Kidney epithelial cell (primary cell): Measurements from ENCODE around the gene C10orf90. TPM values are rescaled to one million over a fixed set of nuclear protein-coding genes. Genes with fewer than 3 reads are reported as not detected.

Source experiments
- DNase-seq: peaks from one replicate; pipeline ENCODE4 v3.0.0-alpha.2; 2010; ENCODE audit warnings: low read depth
- H3K27me3 ChIP-seq: 2 replicates; pipeline ENCODE4 v1.6.0; 2011; ENCODE audit warnings: low read length; ENCODE audit not compliant: control insufficient read depth, insufficient read depth
- H3K36me3 ChIP-seq: 2 replicates; pipeline ENCODE4 v1.5.1; 2011; ENCODE audit warnings: low read length; ENCODE audit not compliant: control insufficient read depth, insufficient read depth
- H3K4me3 ChIP-seq: 2 replicates; pipeline ENCODE4 v1.5.1; 2011; ENCODE audit warnings: low read depth, mild to moderate bottlenecking, control low read depth, low read length
- CTCF ChIP-seq: IDR thresholded peaks from 2 replicates; pipeline ENCODE4 v1.5.1; 2011; ENCODE audit warnings: mild to moderate bottlenecking, moderate library complexity, low read length, control low read depth, inconsistent platforms; ENCODE audit not compliant: insufficient read depth, poor library complexity, severe bottlenecking
- total RNA-seq: library from RNA; depleted of rRNA; stranded (reverse); fragments of >200 nt; gene quantifications from 2 replicates; pipeline ENCODE4 v1.2.3, GENCODE V29; 2015

Gene C10orf90
- total RNA-seq, 1 donor from 2014 or later = not detected

GRCh38 chr10:126461289-126461940 is 209.1 kb downstream of the C10orf90 start:
- Histone ChIP-seq H3K36me3 (no peaks in the 10 kb centered on the region), H3K4me3 (no peak overlapping the region), H3K27me3 (no peaks in the 10 kb centered on the region)
- DNase-seq = no peak
- no peak for TF ChIP-seq CTCF

- no peak overlapping the region for H3K4me3 ChIP-seq
- DNase-seq = peak; percentile 91
- H3K36me3 ChIP-seq = no peaks in the 10 kb centered on the region
- no peak for TF ChIP-seq CTCF
- no peaks in the 10 kb centered on the region for H3K27me3 ChIP-seq
Measured at GRCh38 chr10:126459878-126460481, 210.5 kb downstream of the C10orf90 start.

- H3K4me3 ChIP-seq = no peak overlapping the region
- TF ChIP-seq CTCF = peak; percentile 7
- no peaks in the 10 kb centered on the region for H3K27me3 ChIP-seq
- no peaks in the 10 kb centered on the region for H3K36me3 ChIP-seq
- DNase-seq = no peak
Measured at GRCh38 chr10:126459032-126459831, 211.3 kb downstream of the C10orf90 start.

GRCh38 chr10:126458466-126458865 is 212.0 kb downstream of the C10orf90 start:
- no peak for DNase-seq

GRCh38 chr10:126456632-126457031 is 213.9 kb downstream of the C10orf90 start:
- Histone ChIP-seq H3K27me3 (peaks cover 2% of the 10 kb centered on the region), H3K36me3 (no peaks in the 10 kb centered on the region), H3K4me3 (no peak overlapping the region)
- DNase-seq = no peak
- TF ChIP-seq CTCF = no peak

More at GRCh38 chr10:126458466-126458865, 212.0 kb downstream of the C10orf90 start:
- Histone ChIP-seq H3K4me3 (no peak overlapping the region), H3K36me3 (no peaks in the 10 kb centered on the region), H3K27me3 (peaks cover under 1% of the 10 kb centered on the region)
- TF ChIP-seq CTCF = no peak
